ENCODE measurements around the gene RTF2.

Gene RTF2

GRCh38 chr20:56439771-56440291, 28.6 kb upstream of the RTF2 start:
- DNase-seq: peak; percentile 100

GRCh38 chr20:56440346-56441007, 27.9 kb upstream of the RTF2 start:
- peak; percentile 41 for DNase-seq

GRCh38 chr20:56442389-56443365, 25.8 kb upstream of the RTF2 start:
- DNase-seq: no peak

DNA sequence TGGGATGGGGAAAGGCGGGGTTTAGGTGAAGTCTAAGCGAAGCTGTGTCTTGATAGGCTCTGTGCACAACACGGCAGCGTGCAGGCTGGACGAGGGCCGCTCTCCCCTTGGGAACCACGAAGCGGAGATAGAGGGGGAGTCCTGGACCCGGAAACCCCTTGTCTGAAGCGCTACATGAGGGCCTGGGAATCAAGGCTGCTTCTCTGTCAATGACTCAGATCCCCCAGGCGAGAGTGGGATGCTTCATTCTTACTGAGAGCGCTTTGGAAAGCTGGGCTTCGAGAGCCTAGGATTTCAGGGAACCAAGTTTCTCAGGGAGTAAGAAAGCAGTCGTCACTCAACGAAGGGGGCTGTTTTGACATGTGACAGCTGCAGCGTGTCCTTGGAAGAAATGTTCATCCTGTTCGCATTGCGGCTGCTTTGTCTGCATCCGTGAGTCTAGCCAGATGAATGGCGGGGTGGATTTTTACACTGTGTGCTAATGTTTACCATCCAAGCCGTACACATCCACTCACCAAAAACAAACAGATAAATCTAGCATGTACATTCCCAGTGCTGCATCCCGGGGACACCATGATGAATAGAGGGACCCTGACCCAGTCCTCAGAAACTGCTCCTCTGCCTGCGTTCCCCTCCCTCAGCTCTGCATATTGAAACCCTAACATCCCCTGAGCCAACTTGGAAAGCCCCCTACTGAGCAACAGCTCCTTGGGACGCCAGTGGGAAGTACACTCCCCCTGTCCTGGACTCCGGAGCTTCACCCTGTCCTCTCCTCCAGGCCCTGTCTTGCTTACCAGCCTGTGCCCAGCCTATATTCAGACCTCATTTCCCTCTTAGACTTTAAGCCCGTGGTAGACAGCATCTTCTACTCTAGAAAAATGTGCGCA, 24.5 kb upstream of the RTF2 start:
- DNase-seq: no peak

- DNase-seq: no peak
These were observed 23.3 kb upstream of the RTF2 start for GRCh38 chr20:56445130-56445529.

DNA sequence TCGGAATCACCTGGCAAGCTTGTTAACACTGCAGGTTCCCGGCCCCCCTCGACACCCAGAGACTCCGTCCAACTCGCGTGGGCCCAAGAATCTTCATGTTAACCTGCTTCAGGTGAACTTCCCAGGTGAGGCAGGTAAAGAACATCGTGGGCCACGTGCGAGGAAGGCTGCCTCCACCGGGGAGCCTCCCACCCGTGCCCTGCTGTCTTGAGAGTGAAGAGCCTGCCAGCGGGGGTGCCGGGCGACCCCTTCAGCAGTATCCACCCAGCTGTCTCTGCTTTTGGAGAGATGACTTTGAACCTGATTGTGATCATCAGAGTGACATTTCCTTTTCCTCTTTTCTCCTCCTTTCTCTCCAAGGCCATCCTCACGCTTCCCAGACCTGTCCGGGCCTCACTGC, 22.9 kb upstream of the RTF2 start:
- DNase-seq: no peak

GRCh38 chr20:56447227-56447626, 21.2 kb upstream of the RTF2 start:
- DNase-seq: no peak

GRCh38 chr20:56449459-56449858, 19.0 kb upstream of the RTF2 start:
- DNase-seq: no peak

DNA sequence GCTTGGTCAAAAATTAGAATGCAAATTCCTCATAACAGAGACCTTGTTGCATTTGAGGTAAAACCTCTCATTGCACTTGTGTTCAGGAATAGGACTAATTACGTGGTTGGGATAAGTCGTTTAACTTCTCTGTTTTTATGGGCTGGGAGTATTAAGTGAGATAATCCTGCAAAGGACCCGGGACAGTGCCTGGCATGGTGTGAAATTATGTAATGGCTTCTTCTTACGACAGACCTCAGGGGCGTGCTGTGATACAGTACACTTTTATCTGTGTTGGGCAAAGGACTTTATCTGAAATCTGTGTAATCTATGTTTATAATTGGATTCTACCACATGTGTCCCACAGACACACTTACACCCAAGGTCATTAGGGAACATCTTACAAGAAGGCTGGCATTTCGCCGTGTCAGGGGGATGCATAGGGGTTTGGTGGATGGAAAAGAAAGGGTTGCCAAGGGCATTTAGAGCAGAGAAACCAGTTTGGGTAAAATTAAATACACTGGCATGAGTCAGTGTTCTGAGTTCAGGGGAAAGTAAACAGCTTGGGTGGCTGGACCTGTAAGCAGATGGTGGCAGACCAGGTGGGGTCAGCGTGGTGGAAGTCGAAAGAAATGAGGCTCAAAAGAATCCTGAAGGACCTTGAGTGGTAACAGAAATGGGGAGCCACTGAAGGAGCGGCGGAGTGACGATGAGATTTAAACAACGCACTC, 17.2 kb upstream of the RTF2 start:
- no peak for DNase-seq

DNA sequence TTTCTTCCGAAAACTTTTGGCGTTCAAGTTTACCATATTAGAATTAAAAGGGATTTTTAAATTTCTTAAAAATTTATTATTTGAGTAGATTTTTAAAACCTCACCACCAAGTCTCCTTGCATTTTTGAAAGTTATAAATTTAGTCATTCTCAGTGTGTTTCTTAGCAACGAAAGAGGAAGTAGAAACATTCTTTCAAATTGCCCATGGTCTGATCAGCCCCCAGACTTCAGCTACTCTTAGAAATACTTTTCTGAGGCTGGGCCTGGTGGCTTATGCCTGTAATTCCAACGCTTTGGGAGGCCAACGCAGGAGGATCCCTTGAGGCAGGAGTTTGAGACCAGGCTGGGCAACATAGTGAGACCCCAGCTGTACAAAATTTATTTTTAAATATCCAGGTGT, 15.1 kb upstream of the RTF2 start:
- DNase-seq: no peak

GRCh38 chr20:56454754-56455153, 13.7 kb upstream of the RTF2 start:
- DNase-seq: no peak

- no peak for DNase-seq
These were observed 10.1 kb upstream of the RTF2 start for GRCh38 chr20:56458206-56458821.

DNA sequence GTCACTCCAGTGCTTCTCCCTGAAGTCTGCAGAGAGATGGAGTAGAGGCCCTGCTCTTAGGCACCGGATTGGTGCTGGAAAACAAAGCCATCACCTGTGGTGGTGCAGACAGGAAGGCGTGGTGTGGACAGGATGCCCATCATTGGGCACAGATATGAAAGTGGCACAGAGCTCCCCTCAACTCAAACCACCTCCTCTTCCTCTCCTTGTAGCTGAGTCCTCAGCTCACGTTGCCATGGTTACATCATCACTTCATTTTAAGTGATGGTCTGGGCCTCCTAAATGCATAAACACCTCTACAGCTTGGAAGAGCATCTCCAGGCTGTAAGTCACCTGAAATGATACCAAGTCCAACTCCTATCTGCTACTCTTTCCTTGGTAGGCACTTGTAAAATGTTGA, 8.0 kb upstream of the RTF2 start:
- DNase-seq: no peak

DNA sequence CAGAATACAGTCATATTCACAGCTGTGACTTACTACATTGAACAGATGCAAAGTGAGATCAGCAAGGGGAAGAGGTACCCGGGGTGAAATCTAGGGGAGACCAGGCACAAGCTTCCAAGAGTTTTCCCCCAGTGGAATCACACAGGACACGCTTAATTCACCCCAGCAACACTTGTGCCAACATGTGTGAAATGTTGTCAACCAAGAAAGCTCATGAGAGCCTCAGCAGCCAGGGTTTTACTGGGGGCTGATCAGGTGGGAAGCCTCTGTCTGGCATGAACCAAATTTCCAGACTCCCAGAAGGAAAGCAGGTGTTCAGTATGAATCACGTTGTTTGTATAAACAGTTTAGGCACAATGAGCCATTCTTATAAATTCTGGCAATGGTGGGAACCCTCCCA, 6.9 kb upstream of the RTF2 start:
- DNase-seq: no peak

DNA sequence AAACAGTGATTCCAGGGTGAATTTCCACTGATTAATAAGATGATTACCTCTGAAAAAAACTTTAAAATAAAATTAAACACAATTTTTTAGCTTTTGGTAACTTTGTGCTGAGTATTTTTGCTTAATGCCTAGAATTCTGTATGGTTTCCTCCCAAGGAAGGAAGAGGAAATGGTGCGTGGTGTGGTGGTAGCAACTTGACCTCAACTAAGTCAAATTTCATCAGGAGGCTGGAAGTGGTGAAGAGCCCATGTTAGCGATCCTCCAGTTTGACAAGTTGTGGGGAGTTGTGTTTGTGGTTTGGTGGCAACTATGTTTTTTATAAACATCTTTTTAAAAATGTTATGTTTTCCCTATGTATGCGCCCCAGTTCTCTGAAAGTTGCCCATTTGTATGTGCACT, 5.0 kb upstream of the RTF2 start:
- DNase-seq: no peak

GRCh38 chr20:56465997-56466396, 2.4 kb upstream of the RTF2 start:
- no peak for DNase-seq

DNA sequence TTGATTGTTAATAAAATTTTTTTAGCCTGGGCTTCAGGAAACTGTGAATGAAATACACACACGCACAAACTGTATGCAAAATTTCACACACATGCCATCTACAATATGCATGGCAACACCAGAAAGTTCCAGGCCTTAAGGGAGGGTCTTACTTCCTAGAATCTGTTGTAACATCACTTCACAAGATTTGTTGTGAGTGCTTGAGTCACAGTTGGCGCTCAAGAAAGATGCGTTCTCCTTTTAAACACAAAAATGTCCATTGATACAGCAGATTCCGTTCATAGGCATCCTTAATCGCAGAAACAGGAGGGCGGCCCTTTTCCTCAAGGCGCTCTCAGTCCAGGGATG, 485 bp upstream of the RTF2 start:
- no peak for DNase-seq

- DNase-seq: no peak
These were observed 636 bp downstream of the RTF2 start for GRCh38 chr20:56469077-56469449.

- no peak for DNase-seq
These were observed 15.5 kb downstream of the RTF2 start for GRCh38 chr20:56483970-56484369.

DNA sequence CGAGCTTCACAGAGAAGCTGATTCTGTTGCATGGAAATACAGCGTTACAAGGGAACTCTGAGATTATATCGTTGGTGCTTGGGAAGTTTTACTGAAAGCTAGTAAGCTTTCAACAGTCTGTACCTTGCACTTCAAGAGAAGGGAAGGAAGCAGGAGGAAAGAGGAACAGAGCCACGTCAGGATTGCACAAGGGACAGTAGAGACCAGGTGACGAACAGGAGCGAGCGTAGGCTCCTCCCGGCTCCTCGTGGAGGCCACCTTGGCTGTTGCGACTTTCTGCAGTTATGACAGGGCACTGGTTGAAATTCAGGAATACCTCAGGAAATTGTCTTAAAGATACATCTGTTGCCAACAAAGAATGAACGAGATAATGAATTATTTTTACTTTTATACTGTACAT, 18.8 kb downstream of the RTF2 start:
- no peak for DNase-seq

DNA sequence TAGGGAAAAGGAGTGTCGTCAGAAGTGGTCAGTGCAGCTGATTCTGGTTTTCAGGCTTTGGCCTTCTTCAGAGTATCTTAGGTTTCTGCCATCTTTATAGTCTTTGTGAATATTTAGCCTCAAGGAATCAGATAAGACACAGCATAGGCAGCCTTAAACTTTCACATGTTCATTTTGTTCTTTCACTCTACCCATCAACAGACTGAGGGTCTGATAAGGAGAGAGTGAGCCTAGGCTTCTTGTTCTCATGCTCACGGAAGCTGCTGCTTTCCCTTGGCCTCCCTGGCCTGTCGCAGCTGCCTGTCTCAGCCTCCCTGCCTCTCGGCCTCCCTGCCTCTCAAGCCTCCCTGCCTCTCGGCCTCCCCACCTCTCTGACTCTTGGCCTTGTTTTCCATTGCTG, 20.1 kb downstream of the RTF2 start:
- DNase-seq: no peak

DNA sequence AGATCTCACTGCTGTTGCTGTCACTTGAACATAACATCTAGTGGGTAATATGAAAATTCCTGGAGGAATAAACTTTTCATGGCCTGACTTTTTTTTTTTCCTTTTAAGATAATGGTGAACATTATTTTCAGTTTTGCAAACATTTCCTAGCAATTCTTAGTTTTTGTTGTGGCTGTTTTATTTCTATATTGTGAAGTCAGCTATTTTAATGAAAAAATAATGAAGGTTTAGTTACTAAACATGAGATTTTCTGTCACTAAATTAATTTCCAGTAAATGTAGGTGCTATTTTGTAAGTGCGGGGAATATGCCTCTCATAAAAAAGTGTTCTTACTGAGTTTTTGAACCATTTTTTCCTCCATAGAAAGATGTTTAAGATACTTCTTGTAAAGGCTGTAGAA, 32.7 kb downstream of the RTF2 start:
- DNase-seq: no peak
